ENCODE results near the gene HAVCR2. TPM values are rescaled to one million over a fixed set of nuclear protein-coding genes. Genes with fewer than 3 reads are reported as not detected.

The HAVCR2 gene
- total RNA-seq, 3 donors from 2014 or later (not counting 1 experiment from before 2014, with no cell fraction given), result 60.0 to 92.2 (median 74.3) TPM

DNA sequence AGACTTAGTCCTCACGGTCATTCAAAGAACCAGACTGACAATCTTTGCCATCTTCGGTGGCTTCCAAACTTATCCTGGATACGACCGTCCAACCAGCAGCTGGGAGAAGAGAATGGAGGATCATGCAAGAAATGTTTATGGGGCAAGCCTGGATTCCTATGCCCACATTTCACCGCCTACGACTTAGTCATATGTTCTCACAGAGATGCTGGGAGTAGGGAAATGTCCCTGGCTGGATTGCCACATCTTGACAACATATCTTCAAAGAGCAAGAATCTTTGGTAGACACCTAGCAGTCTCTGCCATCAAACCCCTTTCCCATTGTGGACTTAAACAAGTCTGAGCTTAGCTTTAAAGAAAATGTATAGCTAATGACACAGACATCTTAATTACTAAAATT is 28.8 kb upstream of the HAVCR2 start:
- no peak overlapping the region for H3K4me3 Mint-ChIP-seq
- intact Hi-C loops (cut with micrococcal nuclease), result loop anchor here (10.0 kb wide), 1 partner anchor 203 kb away; no protein-coding TSS in a partner anchor

DNA sequence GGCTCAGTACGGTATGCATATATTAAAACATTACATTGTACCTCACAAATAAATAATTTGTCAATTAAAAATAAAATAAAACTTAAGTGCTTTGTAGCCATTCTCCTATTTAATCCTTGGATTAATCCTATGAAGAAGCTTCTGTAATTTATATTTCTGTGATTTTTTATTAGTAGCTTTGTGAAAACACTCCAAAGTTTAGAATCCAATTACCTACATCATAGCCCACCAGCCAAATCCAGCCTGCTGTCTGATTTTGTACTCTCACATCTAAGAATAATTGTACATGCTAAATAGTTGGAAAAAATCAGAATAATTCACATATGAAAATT is 23.4 kb upstream of the HAVCR2 start:
- Mint-ChIP-seq H3K36me3 (no peaks in the 10 kb centered on the region), H3K4me3 (no peak overlapping the region), H3K9me3 (no peaks in the 10 kb centered on the region), H3K27ac (no peak overlapping the region), H3K27me3 (ENCODE audit: low read depth in 2 of 2) (no peaks in the 10 kb centered on the region), H3K4me1 (peaks cover 19 to 21% of the 10 kb centered on the region in 2 donors)
- intact Hi-C loops (cut with micrococcal nuclease), result loop anchor here (1.0 to 10.0 kb wide), 5 partner anchors 197 to 1995 kb away; no protein-coding TSS in a partner anchor
- no peak for DNase-seq
- no peak overlapping the region for H3K27ac ChIP-seq (ENCODE audit: low read length)
- H3K27me3 ChIP-seq (ENCODE audit: control insufficient read depth, insufficient read depth, low read length), result no peaks in the 10 kb centered on the region
- peaks cover 2% of the 10 kb centered on the region for H3K4me1 ChIP-seq (ENCODE audit: control insufficient read depth, insufficient read depth, low read length)
- H3K36me3 ChIP-seq (ENCODE audit: control insufficient read depth, insufficient read depth, low read length), result peaks cover under 1% of the 10 kb centered on the region
- no CpG with 5 or more reads among the region's 1 CpG for WGBS (ENCODE audit: insufficient coverage)
- TF ChIP-seq, protein P1, sequence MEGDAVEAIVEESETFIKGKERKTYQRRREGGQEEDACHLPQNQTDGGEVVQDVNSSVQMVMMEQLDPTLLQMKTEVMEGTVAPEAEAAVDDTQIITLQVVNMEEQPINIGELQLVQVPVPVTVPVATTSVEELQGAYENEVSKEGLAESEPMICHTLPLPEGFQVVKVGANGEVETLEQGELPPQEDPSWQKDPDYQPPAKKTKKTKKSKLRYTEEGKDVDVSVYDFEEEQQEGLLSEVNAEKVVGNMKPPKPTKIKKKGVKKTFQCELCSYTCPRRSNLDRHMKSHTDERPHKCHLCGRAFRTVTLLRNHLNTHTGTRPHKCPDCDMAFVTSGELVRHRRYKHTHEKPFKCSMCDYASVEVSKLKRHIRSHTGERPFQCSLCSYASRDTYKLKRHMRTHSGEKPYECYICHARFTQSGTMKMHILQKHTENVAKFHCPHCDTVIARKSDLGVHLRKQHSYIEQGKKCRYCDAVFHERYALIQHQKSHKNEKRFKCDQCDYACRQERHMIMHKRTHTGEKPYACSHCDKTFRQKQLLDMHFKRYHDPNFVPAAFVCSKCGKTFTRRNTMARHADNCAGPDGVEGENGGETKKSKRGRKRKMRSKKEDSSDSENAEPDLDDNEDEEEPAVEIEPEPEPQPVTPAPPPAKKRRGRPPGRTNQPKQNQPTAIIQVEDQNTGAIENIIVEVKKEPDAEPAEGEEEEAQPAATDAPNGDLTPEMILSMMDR (IDR thresholded peaks at IDR 0.05), result peak; percentile 9
- H3K4me3 ChIP-seq (ENCODE audit: low read length), result no peak overlapping the region
- ATAC-seq, result no peak
- no peaks in the 10 kb centered on the region for H3K9me3 ChIP-seq (ENCODE audit: control insufficient read depth, insufficient read depth, low read length)

More for the DNA sequence above, 28.8 kb upstream of the HAVCR2 start:
- TF ChIP-seq, protein P1 (IDR thresholded peaks at IDR 0.05), result no peak
- peak overlapping the region in 1 of 2 donors; percentile 22 for H3K27ac Mint-ChIP-seq
- H3K36me3 Mint-ChIP-seq, result peaks cover 9% of the 10 kb centered on the region
- no peak for ATAC-seq
- H3K36me3 ChIP-seq (ENCODE audit: control insufficient read depth, insufficient read depth, low read length), result peaks cover 22% of the 10 kb centered on the region
- H3K9me3 Mint-ChIP-seq, result no peaks in the 10 kb centered on the region
- H3K27me3 ChIP-seq (ENCODE audit: control insufficient read depth, insufficient read depth, low read length), result no peaks in the 10 kb centered on the region
- no peaks in the 10 kb centered on the region for H3K9me3 ChIP-seq (ENCODE audit: control insufficient read depth, insufficient read depth, low read length)
- H3K27me3 Mint-ChIP-seq (ENCODE audit: low read depth in 2 of 2), result no peaks in the 10 kb centered on the region
- H3K27ac ChIP-seq (ENCODE audit: low read length), result no peak overlapping the region
- H3K4me3 ChIP-seq (ENCODE audit: low read length), result no peak overlapping the region
- WGBS (ENCODE audit: insufficient coverage), result 98% methylated on average over 6 of the region's 6 CpGs
- H3K4me1 ChIP-seq (ENCODE audit: control insufficient read depth, insufficient read depth, low read length), result peaks cover 14% of the 10 kb centered on the region
- no peak for DNase-seq
- H3K4me1 Mint-ChIP-seq, result peaks cover 43 to 55% of the 10 kb centered on the region in 2 donors

DNA sequence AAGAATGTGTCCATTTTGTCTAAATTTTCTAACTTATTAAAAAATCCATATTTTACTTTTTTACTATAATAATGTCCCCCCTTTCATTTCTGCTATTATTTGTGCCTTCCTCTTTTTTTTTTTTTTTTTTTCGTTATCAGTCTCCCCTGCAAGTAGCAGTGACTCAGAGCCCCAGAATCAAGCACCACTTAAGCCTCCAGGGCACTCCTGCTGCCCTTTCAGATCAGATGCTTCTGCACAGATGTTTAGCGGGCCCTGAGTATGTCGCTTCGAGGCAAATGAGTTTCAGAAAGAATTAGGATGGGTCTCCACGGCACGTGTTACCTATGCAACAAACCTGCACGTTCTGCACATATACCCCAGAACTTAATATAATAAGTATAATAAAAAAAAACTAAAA is 22.1 kb upstream of the HAVCR2 start:
- Histone ChIP-seq H3K36me3 (ENCODE audit: control insufficient read depth, insufficient read depth, low read length) (no peaks in the 10 kb centered on the region), H3K4me3 (ENCODE audit: low read length) (no peak overlapping the region), H3K27ac (ENCODE audit: low read length) (no peak overlapping the region), H3K27me3 (ENCODE audit: control insufficient read depth, insufficient read depth, low read length) (no peaks in the 10 kb centered on the region), H3K4me1 (ENCODE audit: control insufficient read depth, insufficient read depth, low read length) (peaks cover 2% of the 10 kb centered on the region), H3K9me3 (ENCODE audit: control insufficient read depth, insufficient read depth, low read length) (no peaks in the 10 kb centered on the region)
- no peak for ATAC-seq
- no peaks in the 10 kb centered on the region for H3K27me3 Mint-ChIP-seq (ENCODE audit: low read depth in 2 of 2)
- H3K36me3 Mint-ChIP-seq, result no peaks in the 10 kb centered on the region
- H3K4me3 Mint-ChIP-seq, result no peak overlapping the region
- DNase-seq, result no peak
- no peaks in the 10 kb centered on the region for H3K9me3 Mint-ChIP-seq
- H3K27ac Mint-ChIP-seq, result no peak overlapping the region
- TF ChIP-seq, protein P1 (IDR thresholded peaks at IDR 0.05), result no peak
- intact Hi-C loops (cut with micrococcal nuclease), result loop anchor here (5.0 to 10.0 kb wide), 2 partner anchors 196 to 1994 kb away; no protein-coding TSS in a partner anchor
- H3K4me1 Mint-ChIP-seq, result peaks cover 14 to 16% of the 10 kb centered on the region in 2 donors
- WGBS (ENCODE audit: insufficient coverage), result 50% methylated on average over 3 of the region's 7 CpGs

DNA sequence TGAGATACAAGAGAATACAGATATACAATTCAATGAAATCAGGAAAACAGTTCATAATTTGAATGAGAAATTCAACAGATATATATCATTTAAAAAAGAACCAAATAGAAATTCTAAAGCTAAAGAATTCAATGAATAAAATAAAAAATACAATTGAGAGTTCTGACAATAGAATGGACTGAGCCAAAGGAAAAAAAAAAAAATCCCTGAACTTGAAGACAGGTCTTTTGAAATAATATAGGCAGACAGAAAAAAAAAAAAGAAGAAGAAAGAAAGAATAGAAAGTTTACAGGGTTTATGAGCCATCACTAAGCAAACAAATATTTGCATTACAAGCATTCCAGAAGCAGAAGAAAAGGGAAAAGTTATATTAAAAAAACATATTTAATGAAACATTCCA is 12.9 kb upstream of the HAVCR2 start:
- Histone ChIP-seq H3K4me1 (ENCODE audit: control insufficient read depth, insufficient read depth, low read length) (no peaks in the 10 kb centered on the region), H3K9me3 (ENCODE audit: control insufficient read depth, insufficient read depth, low read length) (peaks cover 7% of the 10 kb centered on the region), H3K36me3 (ENCODE audit: control insufficient read depth, insufficient read depth, low read length) (no peaks in the 10 kb centered on the region), H3K4me3 (ENCODE audit: low read length) (no peak overlapping the region), H3K27ac (ENCODE audit: low read length) (no peak overlapping the region), H3K27me3 (ENCODE audit: control insufficient read depth, insufficient read depth, low read length) (no peaks in the 10 kb centered on the region)
- no peaks in the 10 kb centered on the region for H3K27me3 Mint-ChIP-seq (ENCODE audit: low read depth in 2 of 2)
- peaks cover 20% of the 10 kb centered on the region for H3K36me3 Mint-ChIP-seq
- H3K27ac Mint-ChIP-seq, result no peak overlapping the region
- intact Hi-C loops (cut with micrococcal nuclease), result no loop called here
- no peak for ATAC-seq
- TF ChIP-seq, protein P1 (IDR thresholded peaks at IDR 0.05), result no peak
- peaks cover 5 to 9% of the 10 kb centered on the region in 2 donors for H3K9me3 Mint-ChIP-seq
- H3K4me1 Mint-ChIP-seq, result peaks cover 2 to 3% of the 10 kb centered on the region in 2 donors
- no peak overlapping the region for H3K4me3 Mint-ChIP-seq
- no peak for DNase-seq

All from natural killer cell (primary cell).